Measurements from ENCODE around the gene CROCC2. TPM values are rescaled to one million over a fixed set of nuclear protein-coding genes. Genes with fewer than 3 reads are reported as not detected.

The CROCC2 gene
- total RNA-seq, 1 donor from 2014 or later, result 0.12 TPM

GRCh38 chr2:240957656-240958365 is 51.7 kb downstream of the CROCC2 start:
- no peak for ATAC-seq

GRCh38 chr2:240958366-240959213 is 52.5 kb downstream of the CROCC2 start:
- no peak for ATAC-seq

GRCh38 chr2:240959214-240959940 is 53.2 kb downstream of the CROCC2 start:
- ATAC-seq, result no peak

GRCh38 chr2:240959941-240960308 is 53.8 kb downstream of the CROCC2 start:
- ATAC-seq, result no peak

- ATAC-seq, result peak; percentile 25
Observed at GRCh38 chr2:240960309-240960970, 54.3 kb downstream of the CROCC2 start.

GRCh38 chr2:240960971-240961876 is 55.1 kb downstream of the CROCC2 start:
- no peak for ATAC-seq

GRCh38 chr2:240961910-240962299 is 55.8 kb downstream of the CROCC2 start:
- no peak for ATAC-seq

GRCh38 chr2:240962300-240963064 is 56.3 kb downstream of the CROCC2 start:
- no peak for ATAC-seq

GRCh38 chr2:240963065-240963867 is 57.1 kb downstream of the CROCC2 start:
- ATAC-seq, result no peak

GRCh38 chr2:240963868-240964703 is 58.0 kb downstream of the CROCC2 start:
- ATAC-seq, result no peak

GRCh38 chr2:240964704-240965295 is 58.7 kb downstream of the CROCC2 start:
- ATAC-seq, result no peak

- no peak for ATAC-seq
Observed at GRCh38 chr2:240965296-240965904, 59.3 kb downstream of the CROCC2 start.

- no peak for ATAC-seq
Observed at GRCh38 chr2:240965905-240966456, 59.8 kb downstream of the CROCC2 start.

- ATAC-seq, result no peak
Observed at GRCh38 chr2:240966457-240966905, 60.3 kb downstream of the CROCC2 start.

- peak; percentile 4 for ATAC-seq
Observed at GRCh38 chr2:240966906-240967680, 61.0 kb downstream of the CROCC2 start.

GRCh38 chr2:240967681-240968621 is 61.8 kb downstream of the CROCC2 start:
- no peak for ATAC-seq
